Measurements from ENCODE around the gene CACNA1C. TPM values are rescaled to one million over a fixed set of nuclear protein-coding genes. Genes with fewer than 3 reads are reported as not detected.
A peak's percentile ranks its signal among the peaks of the same experiment; 100 is the strongest.

CACNA1C gene
- total RNA-seq, 2 donors from 2014 or later, result 0.86 to 6.3 TPM

DNA sequence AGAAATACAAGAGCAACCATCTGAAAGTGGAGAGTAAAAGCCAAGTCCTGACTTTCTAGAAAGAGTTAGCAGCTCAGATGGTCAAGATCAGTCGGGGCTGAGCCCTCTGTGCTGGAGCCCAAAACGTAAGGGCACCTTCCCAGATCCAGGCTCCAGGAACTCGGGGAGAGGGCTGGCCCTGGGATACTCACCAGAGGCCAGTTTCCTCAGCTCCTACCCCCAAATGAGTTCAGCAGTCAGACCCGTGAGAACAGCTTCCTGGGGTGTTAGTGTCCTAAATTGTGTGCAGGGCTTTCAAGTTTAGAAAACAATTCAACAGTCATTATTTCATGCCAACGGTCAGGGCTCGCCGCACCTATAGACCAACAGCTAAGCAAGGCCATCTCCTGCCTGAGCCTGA is 594.4 kb downstream of the CACNA1C start:
- H3K9me3 Mint-ChIP-seq, result no peaks in the 10 kb centered on the region
- Histone ChIP-seq H3K9ac (ENCODE audit: extremely low read depth, low read length, poor library complexity, severe bottlenecking) (no peak overlapping the region), H3K27me3 (ENCODE audit: control insufficient read depth, insufficient read depth, low read length, poor library complexity, severe bottlenecking) (no peaks in the 10 kb centered on the region), H3K9me3 (ENCODE audit: control insufficient read depth, low read length) (no peaks in the 10 kb centered on the region), H3K4me3 (ENCODE audit: low read length) (no peak overlapping the region), H3K36me3 (ENCODE audit: control insufficient read depth, insufficient read depth, low read length) (no peaks in the 10 kb centered on the region), H3K27ac (ENCODE audit: low read depth, low read length) (no peak overlapping the region), H3K4me1 (ENCODE audit: control insufficient read depth, insufficient read depth, low read length) (no peaks in the 10 kb centered on the region)
- TF ChIP-seq, protein P1, sequence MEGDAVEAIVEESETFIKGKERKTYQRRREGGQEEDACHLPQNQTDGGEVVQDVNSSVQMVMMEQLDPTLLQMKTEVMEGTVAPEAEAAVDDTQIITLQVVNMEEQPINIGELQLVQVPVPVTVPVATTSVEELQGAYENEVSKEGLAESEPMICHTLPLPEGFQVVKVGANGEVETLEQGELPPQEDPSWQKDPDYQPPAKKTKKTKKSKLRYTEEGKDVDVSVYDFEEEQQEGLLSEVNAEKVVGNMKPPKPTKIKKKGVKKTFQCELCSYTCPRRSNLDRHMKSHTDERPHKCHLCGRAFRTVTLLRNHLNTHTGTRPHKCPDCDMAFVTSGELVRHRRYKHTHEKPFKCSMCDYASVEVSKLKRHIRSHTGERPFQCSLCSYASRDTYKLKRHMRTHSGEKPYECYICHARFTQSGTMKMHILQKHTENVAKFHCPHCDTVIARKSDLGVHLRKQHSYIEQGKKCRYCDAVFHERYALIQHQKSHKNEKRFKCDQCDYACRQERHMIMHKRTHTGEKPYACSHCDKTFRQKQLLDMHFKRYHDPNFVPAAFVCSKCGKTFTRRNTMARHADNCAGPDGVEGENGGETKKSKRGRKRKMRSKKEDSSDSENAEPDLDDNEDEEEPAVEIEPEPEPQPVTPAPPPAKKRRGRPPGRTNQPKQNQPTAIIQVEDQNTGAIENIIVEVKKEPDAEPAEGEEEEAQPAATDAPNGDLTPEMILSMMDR (conservative IDR thresholded peaks at IDR 0.05), result no peak
- peaks cover 10% of the 10 kb centered on the region for H3K4me1 Mint-ChIP-seq
- peaks cover 4% of the 10 kb centered on the region for H3K27me3 Mint-ChIP-seq (ENCODE audit: insufficient read depth)
- no peak overlapping the region for H3K27ac Mint-ChIP-seq
- no peak for DNase-seq
- WGBS, 2 experiments (ENCODE audit: insufficient coverage in 1 of 2, insufficient read length in 1 of 2), result 91% methylated on average over 7 of the region's 7 CpGs
- no peaks in the 10 kb centered on the region for H3K36me3 Mint-ChIP-seq (ENCODE audit: low read depth)
- no peak overlapping the region for H3K4me3 Mint-ChIP-seq

DNA sequence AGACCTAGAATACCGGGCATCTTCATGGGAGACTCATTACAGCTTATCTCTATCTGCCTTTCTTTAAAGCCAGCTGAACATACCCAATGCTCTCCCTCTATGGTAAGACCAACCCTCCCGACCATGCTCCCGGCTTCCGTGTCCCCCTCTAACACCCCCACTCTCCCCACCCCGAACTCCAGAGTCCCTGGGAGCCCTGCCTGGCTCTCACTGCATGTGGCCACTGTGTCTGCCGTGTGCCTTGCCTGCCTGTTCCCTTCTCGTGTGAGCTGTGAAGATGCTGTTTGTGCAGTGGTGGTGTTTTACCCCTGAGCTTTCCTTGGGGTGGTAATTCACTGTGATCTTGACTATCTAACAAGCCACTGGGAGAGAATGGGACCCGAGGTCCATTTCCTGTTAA is 595.6 kb downstream of the CACNA1C start:
- no peaks in the 10 kb centered on the region for H3K4me1 ChIP-seq (ENCODE audit: control insufficient read depth, insufficient read depth, low read length)
- DNase-seq, result peak; percentile 18
- Mint-ChIP-seq H3K36me3 (ENCODE audit: low read depth) (no peaks in the 10 kb centered on the region), H3K4me3 (no peak overlapping the region), H3K4me1 (peaks cover 6% of the 10 kb centered on the region), H3K9me3 (no peaks in the 10 kb centered on the region), H3K27ac (no peak overlapping the region), H3K27me3 (ENCODE audit: insufficient read depth) (peaks cover 5% of the 10 kb centered on the region)
- no peaks in the 10 kb centered on the region for H3K27me3 ChIP-seq (ENCODE audit: control insufficient read depth, insufficient read depth, low read length, poor library complexity, severe bottlenecking)
- no peak overlapping the region for H3K9ac ChIP-seq (ENCODE audit: extremely low read depth, low read length, poor library complexity, severe bottlenecking)
- TF ChIP-seq, protein P1 (conservative IDR thresholded peaks at IDR 0.05), result no peak
- H3K36me3 ChIP-seq (ENCODE audit: control insufficient read depth, insufficient read depth, low read length), result no peaks in the 10 kb centered on the region
- no peaks in the 10 kb centered on the region for H3K9me3 ChIP-seq (ENCODE audit: control insufficient read depth, low read length)
- 92 to 100% methylated on average over 3 to 8 of the region's 8 CpGs for WGBS, 2 experiments (ENCODE audit: insufficient coverage in 1 of 2, insufficient read length in 1 of 2)
- H3K4me3 ChIP-seq (ENCODE audit: low read length), result no peak overlapping the region
- no peak overlapping the region for H3K27ac ChIP-seq (ENCODE audit: low read depth, low read length)

DNA sequence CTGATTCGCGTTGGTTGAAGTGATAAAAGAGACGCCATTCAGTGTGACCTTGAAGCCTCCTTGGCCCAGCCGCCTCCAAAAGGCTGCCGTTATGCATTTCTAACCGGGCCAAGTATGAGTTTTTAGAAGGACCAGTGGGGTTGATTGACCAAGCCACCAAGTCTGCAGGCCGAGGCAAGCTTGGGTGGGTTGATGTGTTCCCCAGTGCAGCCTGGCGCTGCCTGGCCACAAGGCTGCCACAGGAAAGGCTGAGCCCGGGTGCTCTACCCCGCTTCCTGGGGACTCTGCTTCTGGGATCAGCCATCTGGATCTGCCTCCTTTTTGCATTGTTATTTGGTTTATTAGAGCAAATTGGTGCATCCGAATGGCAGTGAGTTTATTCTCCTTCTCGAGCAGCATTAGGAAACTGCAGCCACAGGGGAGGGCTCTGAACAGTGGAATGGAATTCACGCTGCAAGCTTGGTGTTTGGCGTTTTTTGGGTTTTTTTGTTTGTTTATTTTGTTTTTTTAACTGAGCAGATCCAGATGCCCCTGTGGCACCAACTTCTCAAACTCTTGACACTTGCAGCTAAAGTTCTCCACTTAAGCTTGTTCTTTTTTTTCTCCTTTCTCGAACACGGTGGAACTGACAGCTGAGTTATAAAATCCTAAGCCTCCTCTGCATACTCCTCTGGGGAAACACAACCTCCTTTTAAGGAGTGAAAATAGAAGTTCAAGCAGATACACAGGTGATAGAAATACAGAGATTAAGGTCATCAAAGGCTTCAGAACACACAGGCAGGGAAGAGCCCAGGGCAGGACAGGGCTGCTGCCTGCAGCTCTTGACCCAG is 596.6 kb downstream of the CACNA1C start:
- Mint-ChIP-seq H3K4me1 (peaks cover 7% of the 10 kb centered on the region), H3K9me3 (no peaks in the 10 kb centered on the region), H3K27ac (no peak overlapping the region), H3K27me3 (ENCODE audit: insufficient read depth) (peaks cover 5% of the 10 kb centered on the region), H3K4me3 (no peak overlapping the region), H3K36me3 (ENCODE audit: low read depth) (no peaks in the 10 kb centered on the region)
- Histone ChIP-seq H3K36me3 (ENCODE audit: control insufficient read depth, insufficient read depth, low read length) (no peaks in the 10 kb centered on the region), H3K27me3 (ENCODE audit: control insufficient read depth, insufficient read depth, low read length, poor library complexity, severe bottlenecking) (no peaks in the 10 kb centered on the region), H3K9ac (ENCODE audit: extremely low read depth, low read length, poor library complexity, severe bottlenecking) (no peak overlapping the region), H3K4me3 (ENCODE audit: low read length) (no peak overlapping the region), H3K27ac (ENCODE audit: low read depth, low read length) (no peak overlapping the region), H3K9me3 (ENCODE audit: control insufficient read depth, low read length) (no peaks in the 10 kb centered on the region), H3K4me1 (ENCODE audit: control insufficient read depth, insufficient read depth, low read length) (no peaks in the 10 kb centered on the region)
- TF ChIP-seq, protein P1 (conservative IDR thresholded peaks at IDR 0.05), result no peak
- 89 to 92% methylated on average over 14 to 16 of the region's 16 CpGs for WGBS, 2 experiments (ENCODE audit: insufficient coverage in 1 of 2, insufficient read length in 1 of 2)
- peak; percentile 48 for DNase-seq

Measured in endodermal cell (in vitro differentiated cells).